ENCODE data around the gene C3orf20. TPM values are rescaled to one million over a fixed set of nuclear protein-coding genes. Genes with fewer than 3 reads are reported as not detected.

The C3orf20 gene
- total and polyA plus RNA-seq, 2 donors (not counting 1 experiment from before 2014, with no cell fraction given) = 0.12 to 0.34 TPM

DNA sequence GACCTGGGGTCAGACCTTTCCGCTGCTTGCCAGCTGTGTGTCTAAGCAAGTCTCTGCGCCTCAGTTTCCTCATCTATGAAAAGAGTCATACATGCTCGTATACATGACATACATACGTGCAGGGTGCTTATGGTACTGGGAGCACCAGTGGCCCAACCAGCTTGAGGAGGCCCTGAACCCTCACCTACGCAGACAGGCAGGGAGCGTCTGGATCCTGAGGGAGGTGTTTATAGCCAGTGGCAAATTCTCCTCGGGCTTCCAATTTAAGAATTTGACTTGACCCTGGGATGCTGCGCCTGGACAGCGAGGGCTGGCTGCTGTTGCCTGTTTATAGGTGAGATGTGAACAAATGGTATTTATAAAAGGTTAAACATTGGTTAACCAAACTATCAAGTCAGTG lies 126.1 kb downstream of the C3orf20 start:
- no peak overlapping the region for H3K27ac Mint-ChIP-seq

DNA sequence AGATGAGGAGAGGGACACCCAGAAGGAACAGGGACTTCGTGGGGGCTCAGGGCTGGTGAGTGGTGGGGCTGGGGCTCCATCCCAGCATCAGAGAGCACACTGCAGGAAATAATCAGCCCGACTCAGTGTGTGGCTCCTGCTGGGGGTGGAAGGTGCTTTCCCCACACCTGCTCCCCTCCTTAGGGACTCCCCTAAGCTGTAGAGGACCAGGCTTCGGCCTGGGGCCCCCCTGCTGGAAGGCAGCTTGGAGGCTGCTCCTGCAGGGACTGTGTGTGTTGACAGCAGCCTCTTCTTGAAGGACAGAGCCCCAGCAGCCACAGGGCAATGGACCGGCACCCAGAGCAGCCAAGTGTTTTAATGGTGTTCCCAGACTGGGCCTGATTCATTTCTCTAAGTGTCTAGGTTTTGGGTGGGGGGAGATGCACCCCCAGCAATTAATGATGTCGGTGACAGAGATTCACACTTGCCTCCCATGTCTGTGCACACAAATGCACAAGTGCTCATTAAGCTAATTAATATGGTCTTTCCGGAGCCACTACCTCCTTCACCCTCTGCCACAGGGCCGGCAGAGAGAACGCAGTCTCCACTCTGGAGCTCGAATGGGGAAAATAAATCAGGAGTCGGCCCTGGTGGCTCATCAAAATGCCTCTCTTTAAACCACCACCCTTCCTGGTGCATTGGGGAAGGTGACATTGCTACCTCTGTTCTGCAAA lies 126.9 kb downstream of the C3orf20 start:
- Mint-ChIP-seq H3K4me3 (no peak overlapping the region), H3K27me3 (peaks cover 37% of the 10 kb centered on the region), H3K9me3 (ENCODE audit: insufficient read depth) (no peaks in the 10 kb centered on the region), H3K27ac (no peak overlapping the region), H3K4me1 (peaks cover under 1% of the 10 kb centered on the region)
- TF ChIP-seq, protein P1, sequence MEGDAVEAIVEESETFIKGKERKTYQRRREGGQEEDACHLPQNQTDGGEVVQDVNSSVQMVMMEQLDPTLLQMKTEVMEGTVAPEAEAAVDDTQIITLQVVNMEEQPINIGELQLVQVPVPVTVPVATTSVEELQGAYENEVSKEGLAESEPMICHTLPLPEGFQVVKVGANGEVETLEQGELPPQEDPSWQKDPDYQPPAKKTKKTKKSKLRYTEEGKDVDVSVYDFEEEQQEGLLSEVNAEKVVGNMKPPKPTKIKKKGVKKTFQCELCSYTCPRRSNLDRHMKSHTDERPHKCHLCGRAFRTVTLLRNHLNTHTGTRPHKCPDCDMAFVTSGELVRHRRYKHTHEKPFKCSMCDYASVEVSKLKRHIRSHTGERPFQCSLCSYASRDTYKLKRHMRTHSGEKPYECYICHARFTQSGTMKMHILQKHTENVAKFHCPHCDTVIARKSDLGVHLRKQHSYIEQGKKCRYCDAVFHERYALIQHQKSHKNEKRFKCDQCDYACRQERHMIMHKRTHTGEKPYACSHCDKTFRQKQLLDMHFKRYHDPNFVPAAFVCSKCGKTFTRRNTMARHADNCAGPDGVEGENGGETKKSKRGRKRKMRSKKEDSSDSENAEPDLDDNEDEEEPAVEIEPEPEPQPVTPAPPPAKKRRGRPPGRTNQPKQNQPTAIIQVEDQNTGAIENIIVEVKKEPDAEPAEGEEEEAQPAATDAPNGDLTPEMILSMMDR (IDR thresholded peaks at IDR 0.05) = no peak
- no peak for TF ChIP-seq EZH2 (IDR thresholded peaks at IDR 0.05; ENCODE audit: borderline replicate concordance, insufficient read depth, low read depth, low read length, poor library complexity, severe bottlenecking)
- Histone ChIP-seq H3K27me3 (replicated peaks in 1 of 4; ENCODE audit: control extremely low read depth in 1 of 4, control insufficient read depth in 3 of 4, insufficient read depth in 4 of 4, low read length in 3 of 4) (peaks cover 0 to 16% (median 0%) of the 10 kb centered on the region in 4 experiments), H3K4me1 (ENCODE audit: control insufficient read depth in 2 of 2, insufficient read depth in 2 of 2, low read length in 2 of 2) (no peaks in the 10 kb centered on the region), H3K4me3 (ENCODE audit: control extremely low read depth in 1 of 5, extremely low read depth in 1 of 5, insufficient read depth in 1 of 5, low read depth in 2 of 5, low read length in 4 of 5) (no peak overlapping the region), H3K4me2 (replicated peaks; ENCODE audit: low read depth, low read length, poor library complexity, severe bottlenecking) (no peak overlapping the region), H3K36me3 (replicated peaks in 1 of 2; ENCODE audit: control extremely low read depth in 1 of 2, control insufficient read depth in 1 of 2, extremely low read depth in 1 of 2, insufficient read depth in 2 of 2, low read length in 1 of 2) (no peaks in the 10 kb centered on the region), H3K9ac (ENCODE audit: low read length) (no peak overlapping the region), H3K79me2 (ENCODE audit: control insufficient read depth, insufficient read depth, low read length) (no peaks in the 10 kb centered on the region), H2AFZ (ENCODE audit: insufficient read depth, low read depth, low read length, poor library complexity, severe bottlenecking) (no peak overlapping the region), H4K20me1 (ENCODE audit: control insufficient read depth, insufficient read depth, low read length, poor library complexity, severe bottlenecking) (no peaks in the 10 kb centered on the region), H3K27ac (ENCODE audit: low read length in 2 of 2) (no peak overlapping the region), H3K9me3 (ENCODE audit: control extremely low read depth in 1 of 3, control insufficient read depth in 2 of 3, insufficient read depth in 1 of 3, low read length in 2 of 3) (no peaks in the 10 kb centered on the region)
- CTCF ChIA-PET = no interaction called here
- intact Hi-C loops (cut with micrococcal nuclease) = no loop called here
- no peak for ATAC-seq (ENCODE audit: low read depth)
- WGBS (ENCODE audit: insufficient coverage) = 90% methylated on average over 8 of the region's 10 CpGs
- POLR2A ChIA-PET = no interaction called here
- DNase-seq = no peak

More for the DNA sequence above, 126.1 kb downstream of the C3orf20 start:
- intact Hi-C loops (cut with micrococcal nuclease) = no loop called here
- CTCF ChIA-PET = no interaction called here
- POLR2A ChIA-PET = no interaction called here
- Histone ChIP-seq H3K4me2 (replicated peaks; ENCODE audit: low read depth, low read length, poor library complexity, severe bottlenecking) (no peak overlapping the region), H3K4me1 (ENCODE audit: control insufficient read depth in 2 of 2, insufficient read depth in 2 of 2, low read length in 2 of 2) (no peaks in the 10 kb centered on the region), H3K9me3 (ENCODE audit: control extremely low read depth in 1 of 3, control insufficient read depth in 2 of 3, insufficient read depth in 1 of 3, low read length in 2 of 3) (no peaks in the 10 kb centered on the region), H2AFZ (ENCODE audit: insufficient read depth, low read depth, low read length, poor library complexity, severe bottlenecking) (no peak overlapping the region), H3K27me3 (replicated peaks in 1 of 4; ENCODE audit: control extremely low read depth in 1 of 4, control insufficient read depth in 3 of 4, insufficient read depth in 4 of 4, low read length in 3 of 4) (peaks cover 0 to 13% (median 0%) of the 10 kb centered on the region in 4 experiments), H3K4me3 (ENCODE audit: control extremely low read depth in 1 of 5, extremely low read depth in 1 of 5, insufficient read depth in 1 of 5, low read depth in 2 of 5, low read length in 4 of 5) (no peak overlapping the region), H4K20me1 (ENCODE audit: control insufficient read depth, insufficient read depth, low read length, poor library complexity, severe bottlenecking) (no peaks in the 10 kb centered on the region), H3K79me2 (ENCODE audit: control insufficient read depth, insufficient read depth, low read length) (no peaks in the 10 kb centered on the region), H3K36me3 (replicated peaks in 1 of 2; ENCODE audit: control extremely low read depth in 1 of 2, control insufficient read depth in 1 of 2, extremely low read depth in 1 of 2, insufficient read depth in 2 of 2, low read length in 1 of 2) (no peaks in the 10 kb centered on the region), H3K27ac (ENCODE audit: low read length in 2 of 2) (no peak overlapping the region), H3K9ac (ENCODE audit: low read length) (no peak overlapping the region)
- Mint-ChIP-seq H3K4me1 (no peaks in the 10 kb centered on the region), H3K27me3 (peaks cover 35% of the 10 kb centered on the region), H3K9me3 (ENCODE audit: insufficient read depth) (no peaks in the 10 kb centered on the region), H3K4me3 (no peak overlapping the region)
- no peak for DNase-seq
- WGBS (ENCODE audit: insufficient coverage) = 98% methylated on average over 8 of the region's 9 CpGs
- no peak for ATAC-seq (ENCODE audit: low read depth)
- TF ChIP-seq, protein P1 (IDR thresholded peaks at IDR 0.05) = no peak
- no peak for TF ChIP-seq EZH2 (IDR thresholded peaks at IDR 0.05; ENCODE audit: borderline replicate concordance, insufficient read depth, low read depth, low read length, poor library complexity, severe bottlenecking)
